ENCODE results near the gene TBC1D3B.
"Not testable (repeated sequence)": the region's sequence is repeated elsewhere in the genome, so short reads cannot be mapped to it uniquely, and the experiment has no call there.

Gene TBC1D3B

DNA sequence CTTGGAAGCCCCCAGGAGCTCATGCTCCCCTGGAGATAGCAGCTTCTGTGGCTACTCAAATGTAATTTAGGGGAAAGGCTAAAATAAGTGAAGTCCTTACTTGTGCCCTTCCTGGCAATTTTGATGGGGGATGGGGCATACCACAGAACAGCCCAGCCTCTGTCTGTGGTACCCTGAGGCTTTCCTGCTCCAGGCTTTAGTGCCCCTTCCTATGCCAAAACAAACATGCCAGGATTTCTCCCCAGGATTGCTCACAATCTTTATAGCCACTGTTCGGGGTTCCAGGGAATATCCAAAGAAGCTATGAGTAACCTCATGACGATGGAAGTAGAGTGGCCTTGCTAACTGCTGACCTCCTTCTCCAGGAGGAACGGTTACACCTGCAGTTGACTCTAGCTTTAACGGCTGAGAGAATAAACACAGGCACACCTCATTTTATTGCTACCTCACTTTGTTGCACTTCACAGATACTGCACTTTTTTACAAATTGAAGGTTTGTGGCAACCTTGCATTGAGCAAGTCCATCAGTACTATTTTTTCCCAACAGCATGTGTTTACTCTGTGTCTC lies 47.9 kb downstream of the TBC1D3B start:
- no peak for ATAC-seq

DNA sequence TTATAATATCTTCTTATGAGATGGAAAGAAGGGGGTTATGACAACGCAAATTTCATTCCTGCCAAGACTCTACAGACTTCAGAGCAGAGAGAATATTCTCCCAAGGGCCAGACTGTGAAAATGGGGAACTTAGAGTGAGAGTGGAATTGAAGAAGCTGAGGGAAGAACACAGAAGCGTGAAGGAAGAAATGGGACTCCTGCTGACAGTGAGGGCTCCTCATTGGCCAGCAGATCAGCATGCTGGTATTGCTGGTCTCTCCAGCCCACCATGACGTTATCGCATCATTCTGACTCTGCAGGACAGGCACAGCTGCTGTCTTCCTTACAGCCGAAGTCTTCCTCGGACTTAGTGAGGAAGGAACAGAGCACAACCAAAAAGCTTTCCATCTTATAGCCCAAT lies 48.5 kb downstream of the TBC1D3B start:
- DNase-seq (no peak), ATAC-seq (no peak)

More for the DNA sequence above, 47.9 kb downstream of the TBC1D3B start:
- DNase-seq: no peak

DNA sequence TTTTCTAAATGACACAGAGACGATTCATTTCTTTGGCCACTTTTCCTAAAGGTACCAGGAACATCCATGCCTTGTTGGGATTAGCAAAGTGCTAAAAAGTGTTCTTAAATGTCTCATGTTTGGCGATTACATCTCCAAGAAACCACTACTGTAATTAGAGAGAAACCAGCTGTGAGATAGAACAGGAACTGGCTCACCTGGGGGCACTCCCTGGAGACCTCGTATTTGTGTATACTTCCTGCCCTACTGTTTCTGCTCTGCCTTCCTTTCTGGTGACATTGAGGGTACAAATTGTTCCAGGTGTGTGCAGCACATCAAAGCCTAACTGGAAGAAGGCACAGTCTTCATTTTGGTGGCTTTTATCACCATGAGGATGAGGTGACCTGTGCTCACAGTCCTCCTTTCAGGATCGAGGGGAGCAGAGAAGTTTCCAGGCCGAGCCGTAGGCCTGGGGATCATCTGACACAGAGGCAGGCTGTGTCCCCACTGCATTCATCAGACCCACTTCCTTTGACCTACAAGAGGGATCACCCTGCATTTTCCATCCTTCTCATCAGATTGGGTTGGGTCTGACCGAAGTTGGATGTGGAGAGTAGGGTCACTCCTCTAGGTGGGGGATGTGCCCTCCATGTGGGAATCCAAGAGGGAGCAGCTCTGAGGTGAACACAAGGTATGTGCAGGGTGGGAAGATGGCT lies 49.1 kb downstream of the TBC1D3B start:
- ATAC-seq (no peak), DNase-seq (no peak)

DNA sequence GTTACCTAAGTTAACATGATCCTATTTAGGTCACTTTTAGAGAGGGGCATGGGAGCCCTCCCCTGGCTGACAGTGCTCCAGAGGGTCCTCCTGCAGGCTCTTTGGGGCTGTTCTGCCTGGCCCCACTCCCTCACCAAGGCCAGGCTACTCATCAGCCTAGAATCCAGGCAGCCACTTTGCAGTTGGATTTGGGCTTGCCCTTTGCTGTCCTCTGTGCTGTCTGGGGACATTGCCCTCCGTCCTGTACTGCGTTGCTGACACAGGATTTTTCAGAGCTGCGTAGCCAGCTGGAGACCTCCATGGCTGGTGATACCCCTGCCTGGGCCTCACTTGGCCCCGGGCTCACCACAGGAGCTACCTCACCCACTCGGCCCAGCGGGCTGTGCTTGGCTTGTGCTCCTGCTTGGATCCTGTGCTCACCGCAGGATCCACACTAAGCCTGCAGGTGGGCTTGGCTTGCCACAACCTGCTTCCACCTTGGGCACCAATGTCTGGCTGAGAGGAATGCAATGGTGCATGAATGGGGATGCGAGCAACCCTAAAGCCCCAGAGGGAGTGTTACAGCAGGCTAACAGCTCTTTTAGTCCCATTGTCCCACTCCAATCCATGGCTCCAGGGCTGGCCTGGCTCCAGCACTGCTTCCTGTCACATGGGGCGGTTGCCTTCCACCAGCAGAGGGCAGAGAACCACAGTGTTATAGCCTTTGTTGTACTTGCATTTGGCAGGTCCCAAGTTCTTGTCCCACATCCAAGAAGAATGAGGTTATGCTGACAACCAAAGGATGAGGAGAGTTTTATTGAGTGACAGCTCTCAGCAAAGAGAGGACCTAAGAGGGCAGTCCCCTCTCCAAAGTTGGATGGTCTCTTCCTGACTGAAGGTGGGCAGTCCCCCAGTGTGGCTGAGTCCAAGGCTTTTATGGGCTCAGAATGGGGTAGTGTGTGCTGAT lies 51.3 kb downstream of the TBC1D3B start:
- no peak for DNase-seq
- no peak for ATAC-seq

DNA sequence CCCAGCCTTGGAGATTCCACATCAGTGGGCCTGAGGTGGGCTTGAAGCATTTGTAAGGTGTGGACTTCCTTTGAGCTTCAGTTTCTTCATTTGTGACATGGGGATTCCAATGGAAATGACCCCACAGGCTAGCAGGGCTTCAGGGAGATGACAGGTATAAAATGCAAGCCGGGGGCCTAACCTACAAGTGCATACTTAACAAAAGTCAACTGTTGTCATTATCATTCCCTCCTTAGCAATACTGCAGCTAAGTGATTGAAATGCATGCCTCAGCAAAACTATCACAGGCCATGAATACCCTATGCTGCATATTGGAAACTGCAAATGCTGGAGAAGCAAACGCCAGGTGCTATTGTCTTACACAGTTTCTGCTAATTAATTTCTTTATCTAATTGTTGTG lies 53.0 kb downstream of the TBC1D3B start:
- DNase-seq: no peak
- ATAC-seq: no peak

DNA sequence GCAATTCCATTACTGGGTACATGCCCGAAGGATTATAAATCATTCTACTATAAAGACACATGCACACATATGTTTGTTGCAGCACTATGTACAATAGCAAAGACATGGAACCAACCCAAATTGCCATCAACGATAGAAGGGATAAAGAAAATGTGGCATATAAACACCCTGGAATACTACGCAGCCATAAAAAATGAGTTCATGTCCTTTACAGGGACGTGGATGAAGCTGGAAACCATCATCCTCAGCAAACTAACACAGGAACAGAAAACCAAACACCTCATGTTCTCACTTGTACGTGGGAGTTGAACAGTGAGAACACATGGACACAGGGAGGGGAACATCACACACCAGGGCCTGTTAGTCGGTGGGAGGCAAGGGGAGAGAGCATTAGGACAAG lies 55.3 kb downstream of the TBC1D3B start:
- ATAC-seq, DNase-seq: not testable (repeated sequence)

DNA sequence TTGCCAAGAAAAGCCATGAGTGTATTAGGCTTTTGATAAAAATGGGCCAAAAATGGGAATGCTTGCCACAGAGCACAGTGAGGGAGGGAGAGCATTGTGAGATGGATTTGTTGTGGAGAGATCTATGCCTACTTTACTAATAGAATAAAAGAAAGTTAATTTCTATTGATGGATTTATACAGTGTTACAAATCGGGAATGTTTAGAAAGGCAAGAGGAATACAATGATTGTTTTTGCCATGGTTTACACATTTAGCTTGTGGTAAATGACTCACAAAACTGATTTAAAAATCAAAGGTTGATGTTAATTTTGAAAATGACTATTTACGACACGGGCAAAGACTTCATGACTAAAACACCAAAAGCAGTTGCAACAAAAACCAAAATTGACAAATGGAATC lies 56.2 kb downstream of the TBC1D3B start:
- DNase-seq (no peak), ATAC-seq (no peak)

DNA sequence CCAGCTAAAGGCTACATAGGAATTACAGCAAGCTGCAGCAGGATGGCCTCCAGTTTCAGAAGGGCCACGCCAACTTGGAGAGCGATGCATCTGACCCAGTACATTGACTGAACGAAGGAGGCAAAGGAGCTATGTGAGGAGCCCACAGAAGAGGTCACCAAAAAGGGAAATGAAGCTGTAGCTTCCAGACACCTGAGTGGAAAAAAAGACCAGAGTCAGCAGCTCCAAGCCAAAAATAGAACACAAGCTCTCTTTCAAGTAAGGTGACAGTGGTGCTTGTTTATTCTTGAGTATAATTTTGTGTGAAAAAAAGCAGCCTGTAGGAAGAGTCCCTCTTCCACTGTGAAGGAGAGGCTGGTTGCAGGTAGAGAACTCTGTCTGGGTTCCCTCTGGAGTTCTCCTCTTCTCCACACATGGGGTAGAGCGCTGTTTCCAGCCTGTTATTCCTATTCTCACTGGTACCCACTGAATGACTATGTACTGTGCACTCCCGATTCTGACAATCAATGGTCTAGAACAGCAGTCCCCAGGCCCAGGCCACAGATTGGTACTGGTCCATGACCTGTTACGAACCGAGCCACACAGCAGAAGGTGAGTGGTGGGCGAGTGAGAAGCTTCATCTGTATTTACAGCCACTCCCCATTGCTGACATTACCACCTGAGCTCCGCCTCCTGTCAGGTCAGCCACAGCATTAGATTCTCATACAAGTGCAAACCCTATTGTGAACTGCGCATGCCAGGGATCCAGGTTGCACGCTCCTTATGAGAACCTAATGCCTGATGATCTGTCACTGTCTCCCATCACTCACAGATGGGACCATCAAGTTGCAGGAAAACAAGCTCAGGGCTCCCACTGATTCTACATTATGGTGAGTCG lies 57.7 kb downstream of the TBC1D3B start:
- ATAC-seq (no peak), DNase-seq (no peak)

DNA sequence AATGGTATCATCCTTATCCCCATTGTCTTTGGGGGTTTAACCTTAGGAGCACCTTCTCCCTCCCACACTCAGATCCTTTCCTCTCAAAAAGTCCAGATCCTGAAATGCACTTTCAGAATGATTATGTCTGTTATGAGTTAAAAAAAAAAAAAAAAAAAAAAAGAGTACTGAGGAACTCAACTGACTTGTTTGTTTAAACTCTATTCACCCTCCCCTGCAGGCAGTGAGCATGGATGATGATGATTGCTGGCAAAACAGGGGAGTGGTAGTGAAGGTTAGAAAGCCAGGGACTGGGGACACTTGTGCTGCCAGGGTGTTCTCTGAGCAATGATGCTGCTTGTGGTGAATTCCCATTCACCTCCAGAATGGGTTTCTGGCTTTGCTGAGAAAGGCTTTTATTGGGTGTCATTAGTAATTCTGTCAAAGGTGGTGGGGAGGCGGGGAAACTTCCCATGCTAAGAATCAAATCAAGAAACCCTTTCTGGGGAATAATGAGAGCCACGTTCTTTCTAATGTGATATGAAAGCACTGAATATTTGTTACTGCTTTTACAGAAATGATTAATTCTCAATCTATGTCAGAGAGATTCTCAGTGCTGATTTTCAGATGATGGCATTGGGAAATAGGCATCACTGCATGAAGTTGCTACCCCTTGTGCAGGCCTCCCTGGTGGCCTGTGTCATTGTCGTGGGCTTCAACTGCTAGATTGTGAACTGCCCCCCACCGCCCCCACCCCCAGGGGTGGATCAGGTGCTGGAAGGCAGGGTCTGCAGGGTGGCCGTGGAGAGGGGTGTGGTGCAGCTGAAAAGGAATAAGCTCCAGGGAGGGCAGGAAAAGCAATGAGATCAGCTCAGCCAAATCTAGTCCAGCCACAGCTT lies 58.7 kb downstream of the TBC1D3B start:
- DNase-seq: peak; percentile 57
- ATAC-seq: peak; percentile 94
